Keratinocyte (primary cell): Measurements from ENCODE around the gene LRRC10. TPM values are rescaled to one million over a fixed set of nuclear protein-coding genes. Genes with fewer than 3 reads are reported as not detected.
A peak's percentile ranks its signal among the peaks of the same experiment; 100 is the strongest.

ENCODE experiments used
- DNase-seq: peaks from one replicate; pipeline ENCODE4 v3.0.0-alpha.2; 2011; ENCODE audit warnings: low read depth, missing footprints, low spot score
- FAIRE-seq: peaks from 2 replicates; lab custom pipeline; 2011; peaks lifted over from hg19 to GRCh38; lab: Jason Lieb, UNC
- H2AFZ ChIP-seq: 2 replicates; pipeline ENCODE4 v1.6.0; 2012; ENCODE audit warnings: low read length, control low read depth, inconsistent platforms; ENCODE audit not compliant: control insufficient read depth
- H3K27ac ChIP-seq: 2 replicates; pipeline ENCODE4 v1.5.1; 2011; ENCODE audit warnings: low read length; ENCODE audit not compliant: control insufficient read depth, insufficient read depth
- H3K27me3 ChIP-seq: 3 replicates; pipeline ENCODE4 v1.6.0; 2011; ENCODE audit warnings: low read length; ENCODE audit not compliant: control insufficient read depth, insufficient read depth; ENCODE audit errors: extremely low read depth
- H3K36me3 ChIP-seq, 2 experiments: 2 replicates in 1 of 2; 3 replicates in 1 of 2; pipeline ENCODE4 v1.5.1; 2011; ENCODE audit warnings: low read length in 2 of 2, mild to moderate bottlenecking in 1 of 2; ENCODE audit not compliant: control insufficient read depth in 2 of 2, insufficient read depth in 2 of 2; ENCODE audit errors: extremely low read depth in 1 of 2
- H3K4me1 ChIP-seq: 3 replicates; pipeline ENCODE4 v1.5.1; 2011; ENCODE audit warnings: low read length; ENCODE audit not compliant: control insufficient read depth, insufficient read depth; ENCODE audit errors: extremely low read depth
- H3K4me2 ChIP-seq: 3 replicates; pipeline ENCODE4 v1.6.0; 2011; ENCODE audit warnings: low read depth, low read length; ENCODE audit not compliant: control insufficient read depth, insufficient read depth; ENCODE audit errors: extremely low read depth
- H3K4me3 ChIP-seq, 3 experiments: fragments of 200-600 bp in 1 of 3; sonication (generic) in 1 of 3; 2 replicates in 2 of 3; 3 replicates in 1 of 3; pipeline ENCODE4 v1.5.1; 2011 to 2016; ENCODE audit warnings: low read length in 3 of 3, mild to moderate bottlenecking in 3 of 3, control low read depth in 2 of 3, inconsistent platforms in 1 of 3, low read depth in 1 of 3, mixed read lengths in 1 of 3, mixed run types in 1 of 3, moderate library complexity in 1 of 3; ENCODE audit not compliant: control insufficient read depth in 2 of 3, insufficient read depth in 2 of 3; ENCODE audit errors: extremely low read depth in 1 of 3
- H3K79me2 ChIP-seq: 2 replicates; pipeline ENCODE4 v1.6.0; 2012; ENCODE audit warnings: low read length; ENCODE audit not compliant: control insufficient read depth, insufficient read depth
- H3K9ac ChIP-seq: 3 replicates; pipeline ENCODE4 v1.6.0; 2011; ENCODE audit warnings: low read length; ENCODE audit not compliant: control insufficient read depth, insufficient read depth; ENCODE audit errors: extremely low read depth
- H3K9me1 ChIP-seq: 3 replicates; pipeline ENCODE4 v1.6.0; 2011; ENCODE audit warnings: low read length; ENCODE audit not compliant: control insufficient read depth, insufficient read depth; ENCODE audit errors: extremely low read depth
- H3K9me3 ChIP-seq: 2 replicates; pipeline ENCODE4 v1.5.1; 2012; ENCODE audit warnings: low read depth, low read length; ENCODE audit not compliant: control insufficient read depth
- H4K20me1 ChIP-seq: 3 replicates; pipeline ENCODE4 v1.6.0; 2011; ENCODE audit warnings: low read length; ENCODE audit not compliant: control insufficient read depth, insufficient read depth; ENCODE audit errors: extremely low read depth
- EZH2 ChIP-seq: IDR thresholded peaks from one replicate; pipeline ENCODE4 v1.6.1; 2012; ENCODE audit warnings: inconsistent platforms, mild to moderate bottlenecking, low read length, moderate library complexity
- dilution Hi-C: fragments of 300-500 bp; cut with MboI; formaldehyde crosslinking; loops from one replicate; pipeline ENCODE4 v1.7.0; 2020; ENCODE audit warnings: low sequenced_read_pairs; ENCODE audit not compliant: extremely low pct_ligation_motif_present
- polyA plus RNA-seq, 5 experiments: library from polyadenylated mRNA; depleted of rRNA in 3 of 5; stranded (reverse) in 3 of 5; stranded (forward) in 1 of 5; unstranded in 1 of 5; fragments of >200 nt; gene quantifications; 1 replicate in 1 of 5; 2 replicates in 3 of 5; 3 replicates in 1 of 5; pipeline versions ENCODE4 v1.2.1 to v1.2.3, GENCODE V29; 2011 to 2012; ENCODE audit warnings: missing spikeins in 2 of 5, low read depth in 1 of 5, low replicate concordance in 1 of 5
- TF ChIP-seq, protein P1 (sequence below), 3 experiments: IDR thresholded peaks in 1 of 3; conservative IDR thresholded peaks in 1 of 3; optimal IDR thresholded peaks in 1 of 3; 2 replicates in 2 of 3; 3 replicates in 1 of 3; pipeline versions ENCODE3 to v1.5.1; 2011; ENCODE audit warnings: low read length in 3 of 3, mild to moderate bottlenecking in 3 of 3, moderate library complexity in 2 of 3, control low read depth in 1 of 3, inconsistent platforms in 1 of 3; ENCODE audit not compliant: insufficient read depth in 2 of 3; ENCODE audit errors: extremely low read depth in 1 of 3

LRRC10 gene
- polyA plus RNA-seq, 1 donor (not counting 4 experiments of a cell fraction or from before 2014, with no cell fraction given), result not detected

DNA sequence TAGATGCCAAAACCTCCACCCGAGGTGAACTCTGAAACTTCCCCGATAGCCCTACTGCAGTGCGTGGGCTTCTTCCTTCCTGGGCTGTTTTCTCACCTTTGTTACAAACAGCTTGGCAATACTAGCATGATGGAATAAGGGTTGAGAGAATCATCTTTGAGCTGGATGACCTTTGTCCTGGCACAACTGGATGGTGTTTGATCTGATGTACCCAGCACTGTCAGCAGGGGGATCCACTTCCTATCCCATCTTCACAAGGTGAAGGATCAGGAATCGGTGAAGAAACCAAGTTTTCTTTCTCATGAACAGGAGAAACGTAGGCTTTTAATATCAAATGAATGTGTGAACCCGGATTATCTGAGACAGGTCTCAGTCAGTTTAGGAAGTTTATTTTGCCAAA lies 19.5 kb upstream of the LRRC10 start:
- Histone ChIP-seq H3K9me3 (no peaks in the 10 kb centered on the region), H3K9ac (no peak overlapping the region), H3K36me3 (no peaks in the 10 kb centered on the region), H3K9me1 (no peaks in the 10 kb centered on the region), H3K4me1 (no peaks in the 10 kb centered on the region), H3K4me2 (no peak overlapping the region), H3K27me3 (no peaks in the 10 kb centered on the region), H3K4me3 (no peak overlapping the region), H2AFZ (no peak overlapping the region), H3K27ac (no peak overlapping the region), H3K79me2 (no peaks in the 10 kb centered on the region), H4K20me1 (no peaks in the 10 kb centered on the region)
- FAIRE-seq (peak; percentile 43), DNase-seq (no peak)
- dilution Hi-C loops, result no loop called here
- TF ChIP-seq EZH2, result no peak
- TF ChIP-seq, protein P1, sequence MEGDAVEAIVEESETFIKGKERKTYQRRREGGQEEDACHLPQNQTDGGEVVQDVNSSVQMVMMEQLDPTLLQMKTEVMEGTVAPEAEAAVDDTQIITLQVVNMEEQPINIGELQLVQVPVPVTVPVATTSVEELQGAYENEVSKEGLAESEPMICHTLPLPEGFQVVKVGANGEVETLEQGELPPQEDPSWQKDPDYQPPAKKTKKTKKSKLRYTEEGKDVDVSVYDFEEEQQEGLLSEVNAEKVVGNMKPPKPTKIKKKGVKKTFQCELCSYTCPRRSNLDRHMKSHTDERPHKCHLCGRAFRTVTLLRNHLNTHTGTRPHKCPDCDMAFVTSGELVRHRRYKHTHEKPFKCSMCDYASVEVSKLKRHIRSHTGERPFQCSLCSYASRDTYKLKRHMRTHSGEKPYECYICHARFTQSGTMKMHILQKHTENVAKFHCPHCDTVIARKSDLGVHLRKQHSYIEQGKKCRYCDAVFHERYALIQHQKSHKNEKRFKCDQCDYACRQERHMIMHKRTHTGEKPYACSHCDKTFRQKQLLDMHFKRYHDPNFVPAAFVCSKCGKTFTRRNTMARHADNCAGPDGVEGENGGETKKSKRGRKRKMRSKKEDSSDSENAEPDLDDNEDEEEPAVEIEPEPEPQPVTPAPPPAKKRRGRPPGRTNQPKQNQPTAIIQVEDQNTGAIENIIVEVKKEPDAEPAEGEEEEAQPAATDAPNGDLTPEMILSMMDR (optimal IDR thresholded peaks at IDR 0.05 in 1 of 3, IDR thresholded peaks at IDR 0.05 in 1 of 3, conservative IDR thresholded peaks at IDR 0.05 in 1 of 3; ENCODE audit: extremely low read depth in 1 of 3, insufficient read depth in 2 of 3, low read length in 3 of 3), result peak; percentile 29 to 60 (median 38)

DNA sequence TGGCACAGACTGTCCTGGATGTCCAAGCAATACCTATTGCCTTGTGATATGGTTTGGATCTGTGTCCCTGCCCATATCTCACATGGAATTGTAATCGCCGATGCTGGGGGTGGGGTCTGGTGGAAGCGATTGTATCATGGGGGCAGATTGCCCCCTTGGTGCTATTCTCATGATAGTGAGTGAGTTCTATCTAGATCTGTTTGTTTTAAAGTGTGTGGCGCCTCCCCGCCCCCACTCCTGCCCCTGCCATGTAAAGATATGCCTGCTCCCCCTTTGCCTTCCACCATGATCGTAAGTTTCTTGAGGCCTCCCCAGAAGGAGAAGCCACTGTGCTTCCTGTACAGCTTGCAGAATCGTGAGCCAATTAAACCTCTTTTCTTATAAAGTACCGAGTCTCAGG lies 16.8 kb upstream of the LRRC10 start:
- H2AFZ ChIP-seq, result no peak overlapping the region
- H3K27ac ChIP-seq, result no peak overlapping the region
- H4K20me1 ChIP-seq, result no peaks in the 10 kb centered on the region
- H3K36me3 ChIP-seq, result no peaks in the 10 kb centered on the region
- H3K9me1 ChIP-seq, result no peaks in the 10 kb centered on the region
- no peak overlapping the region for H3K9ac ChIP-seq
- no peaks in the 10 kb centered on the region for H3K9me3 ChIP-seq
- dilution Hi-C loops, result no loop called here
- TF ChIP-seq EZH2, result no peak
- TF ChIP-seq, protein P1 (optimal IDR thresholded peaks at IDR 0.05 in 1 of 3, IDR thresholded peaks at IDR 0.05 in 1 of 3, conservative IDR thresholded peaks at IDR 0.05 in 1 of 3; ENCODE audit: extremely low read depth in 1 of 3, insufficient read depth in 2 of 3, low read length in 3 of 3), result no peak
- no peaks in the 10 kb centered on the region for H3K79me2 ChIP-seq
- H3K4me2 ChIP-seq, result no peak overlapping the region
- FAIRE-seq (no peak), DNase-seq (no peak)
- no peaks in the 10 kb centered on the region for H3K4me1 ChIP-seq
- H3K4me3 ChIP-seq, result no peak overlapping the region
- H3K27me3 ChIP-seq, result no peaks in the 10 kb centered on the region
